K562 (cell line): Measurements from ENCODE around the gene FOXJ3. TPM values are rescaled to one million over a fixed set of nuclear protein-coding genes. Genes with fewer than 3 reads are reported as not detected.

Experiments
- BACH1 ChIP-seq: fragments of 200-800 bp; sonication (Bioruptor generic); IDR thresholded peaks from 2 replicates; pipeline ENCODE4 v1.6.1; 2016; ENCODE audit warnings: missing genetic modification characterization, missing compliant biosample characterization
- CBX8 ChIP-seq: fragments of 200-600 bp; sonication (generic); IDR thresholded peaks from 2 replicates; pipeline ENCODE4 v1.6.1; 2012; ENCODE audit warnings: borderline replicate concordance, mixed run types, low read depth, mild to moderate bottlenecking, moderate library complexity, mixed read lengths, low read length, control low read depth, inconsistent platforms; ENCODE audit not compliant: poor library complexity, severe bottlenecking; ENCODE audit errors: extremely low read depth
- CTBP1 ChIP-seq: fragments of 450-650 bp; IDR thresholded peaks from 2 replicates; pipeline ENCODE4 v1.6.1; 2016; ENCODE audit warnings: borderline replicate concordance
- E2F1 ChIP-seq: sonication (generic); formaldehyde crosslinking; IDR thresholded peaks from 2 replicates; pipeline ENCODE4 v1.8.1; 2023; ENCODE audit warnings: mild to moderate bottlenecking, missing genetic modification reagents, moderate library complexity
- ERF ChIP-seq: fragments of 450-650 bp; formaldehyde crosslinking; IDR thresholded peaks from 2 replicates; pipeline ENCODE4 v1.4.0; 2020; ENCODE audit warnings: mild to moderate bottlenecking, mixed read lengths
- FOXK1 ChIP-seq: sonication (generic); formaldehyde crosslinking; IDR thresholded peaks from 2 replicates; pipeline ENCODE4 v1.8.0; 2022; ENCODE audit warnings: missing genetic modification reagents, mild to moderate bottlenecking, borderline replicate concordance
- MYBL2 ChIP-seq, 2 experiments: fragments of 450-650 bp in 1 of 2; sonication (generic) in 1 of 2; formaldehyde crosslinking in 1 of 2; IDR thresholded peaks; 2 replicates each; pipeline versions ENCODE4 v1.6.1 to v1.8.1; 2017 to 2022; ENCODE audit warnings: borderline replicate concordance in 1 of 2, inconsistent platforms in 1 of 2, low read depth in 1 of 2, mild to moderate bottlenecking in 1 of 2, missing genetic modification reagents in 1 of 2, moderate library complexity in 1 of 2
- POLR2G ChIP-seq: fragments of 200-400 bp; formaldehyde crosslinking; IDR thresholded peaks from 2 replicates; pipeline ENCODE4 v1.6.1; 2017; ENCODE audit warnings: low read depth, mild to moderate bottlenecking, antibody characterized with exemption, low read length, moderate library complexity
- RNF2 ChIP-seq: sonication (generic); IDR thresholded peaks from 2 replicates; pipeline ENCODE4 v1.6.1; 2016
- ZKSCAN8 ChIP-seq: fragments of 200-800 bp; sonication (Bioruptor generic); IDR thresholded peaks from 2 replicates; pipeline ENCODE4 v1.6.1; 2016; ENCODE audit warnings: missing genetic modification characterization, missing compliant biosample characterization
- ZNF24 ChIP-seq: fragments of 450-650 bp; IDR thresholded peaks from 2 replicates; pipeline ENCODE4 v1.6.1; 2016
- ZNF41 ChIP-seq: fragments of 250-450 bp; sonication (Bioruptor Pico); conservative IDR thresholded peaks from 2 replicates; pipeline ENCODE4 v1.4.0; 2020; ENCODE audit warnings: mild to moderate bottlenecking
- polyA plus RNA-seq, 8 experiments: library from polyadenylated mRNA; depleted of rRNA in 4 of 8; stranded (reverse) in 5 of 8; unstranded in 3 of 8; fragments of >200 nt; fragmentation: Nextera tagmentation in 2 of 8; fragmentation: Illumina TruSeq in 1 of 8; extraction: Ambion mirVana in 2 of 8; extraction: Trizol in 1 of 8; gene quantifications; 2 replicates each; pipeline versions ENCODE4 v1.2.1 to v1.2.3, GENCODE V29; 2011 to 2014; ENCODE audit warnings: inconsistent platforms in 1 of 8, missing spikeins in 1 of 8
- total RNA-seq, 7 experiments: library from RNA; depleted of rRNA in 6 of 7; stranded (reverse); fragments of >200 nt in 6 of 7; fragmentation: Illumina TruSeq in 2 of 7; extraction: Trizol in 2 of 7; gene quantifications; 2 replicates each; pipeline versions ENCODE4 v1.2.1 to v1.2.3, GENCODE V29; 2011 to 2021; ENCODE audit warnings: low replicate concordance in 1 of 7
- TF ChIP-seq, protein P1 (sequence below), 2 experiments: fragments of 450-650 bp in 1 of 2; sonication (generic) in 1 of 2; formaldehyde crosslinking in 1 of 2; IDR thresholded peaks; 2 replicates each; pipeline versions ENCODE4 v1.7.1 to v1.9.0; 2016 to 2022; ENCODE audit warnings: inconsistent platforms in 1 of 2, mild to moderate bottlenecking in 1 of 2, missing genetic modification reagents in 1 of 2
- TF ChIP-seq, protein P2 (sequence below): fragments of 250-450 bp; sonication (Bioruptor Pico); IDR thresholded peaks from 2 replicates; pipeline ENCODE4 v1.4.0; 2020; ENCODE audit warnings: mild to moderate bottlenecking

Gene FOXJ3
- total and polyA plus RNA-seq, 9 of the 15 experiments (the other 6 are each of a cell fraction or from before 2014, with no cell fraction given), result 8.7 to 35.3 (median 23.4) TPM

DNA sequence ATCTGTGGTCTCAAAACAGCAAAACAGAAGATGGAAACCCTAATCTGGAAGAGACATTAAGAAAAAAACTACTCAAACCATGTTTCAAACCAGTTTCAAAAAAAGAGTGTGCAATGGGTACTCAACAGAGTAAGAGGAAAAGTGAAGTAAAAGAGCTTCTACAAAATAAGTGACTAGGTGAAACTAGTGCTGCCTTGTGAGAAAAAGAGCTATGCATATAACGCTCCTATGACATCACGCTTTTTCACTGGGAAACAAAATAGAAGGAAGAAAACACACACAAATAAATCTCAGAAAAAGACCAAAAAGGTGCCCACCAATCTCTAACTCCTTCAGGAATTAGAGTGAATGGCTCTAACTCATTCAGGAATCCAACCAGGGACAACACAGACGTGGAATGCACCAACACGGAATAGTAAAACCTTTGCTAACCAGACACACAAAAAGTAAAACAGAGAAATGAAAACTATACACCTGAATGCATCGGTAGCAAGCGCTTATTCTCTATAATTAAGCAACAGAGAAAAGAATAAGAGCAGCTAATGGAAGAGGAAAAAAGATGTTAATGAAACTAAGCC lies 1.3 kb downstream of the FOXJ3 start (continued):
- TF ChIP-seq CTBP1 (no peak), POLR2G (no peak), ZNF41 (CRISPR knock-in tag) (no peak), MYBL2 (IDR thresholded peaks at IDR 0.05; ENCODE audit: low read depth) (no peak), MYBL2 (CRISPR knock-in tag; IDR thresholded peaks at IDR 0.05; ENCODE audit: borderline replicate concordance) (no peak), ZKSCAN8 (CRISPR knock-in tag) (no peak), ERF (CRISPR knock-in tag) (no peak), ZNF24 (no peak), E2F1 (no peak), CBX8 (no peak), RNF2 (no peak), BACH1 (tag) (no peak), FOXK1 (no peak)
- TF ChIP-seq, protein P1, sequence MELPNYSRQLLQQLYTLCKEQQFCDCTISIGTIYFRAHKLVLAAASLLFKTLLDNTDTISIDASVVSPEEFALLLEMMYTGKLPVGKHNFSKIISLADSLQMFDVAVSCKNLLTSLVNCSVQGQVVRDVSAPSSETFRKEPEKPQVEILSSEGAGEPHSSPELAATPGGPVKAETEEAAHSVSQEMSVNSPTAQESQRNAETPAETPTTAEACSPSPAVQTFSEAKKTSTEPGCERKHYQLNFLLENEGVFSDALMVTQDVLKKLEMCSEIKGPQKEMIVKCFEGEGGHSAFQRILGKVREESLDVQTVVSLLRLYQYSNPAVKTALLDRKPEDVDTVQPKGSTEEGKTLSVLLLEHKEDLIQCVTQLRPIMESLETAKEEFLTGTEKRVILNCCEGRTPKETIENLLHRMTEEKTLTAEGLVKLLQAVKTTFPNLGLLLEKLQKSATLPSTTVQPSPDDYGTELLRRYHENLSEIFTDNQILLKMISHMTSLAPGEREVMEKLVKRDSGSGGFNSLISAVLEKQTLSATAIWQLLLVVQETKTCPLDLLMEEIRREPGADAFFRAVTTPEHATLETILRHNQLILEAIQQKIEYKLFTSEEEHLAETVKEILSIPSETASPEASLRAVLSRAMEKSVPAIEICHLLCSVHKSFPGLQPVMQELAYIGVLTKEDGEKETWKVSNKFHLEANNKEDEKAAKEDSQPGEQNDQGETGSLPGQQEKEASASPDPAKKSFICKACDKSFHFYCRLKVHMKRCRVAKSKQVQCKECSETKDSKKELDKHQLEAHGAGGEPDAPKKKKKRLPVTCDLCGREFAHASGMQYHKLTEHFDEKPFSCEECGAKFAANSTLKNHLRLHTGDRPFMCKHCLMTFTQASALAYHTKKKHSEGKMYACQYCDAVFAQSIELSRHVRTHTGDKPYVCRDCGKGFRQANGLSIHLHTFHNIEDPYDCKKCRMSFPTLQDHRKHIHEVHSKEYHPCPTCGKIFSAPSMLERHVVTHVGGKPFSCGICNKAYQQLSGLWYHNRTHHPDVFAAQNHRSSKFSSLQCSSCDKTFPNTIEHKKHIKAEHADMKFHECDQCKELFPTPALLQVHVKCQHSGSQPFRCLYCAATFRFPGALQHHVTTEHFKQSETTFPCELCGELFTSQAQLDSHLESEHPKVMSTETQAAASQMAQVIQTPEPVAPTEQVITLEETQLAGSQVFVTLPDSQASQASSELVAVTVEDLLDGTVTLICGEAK (IDR thresholded peaks at IDR 0.05), result peak; percentile 46; the same call in 1 of the 2 replicates
- TF ChIP-seq, protein P1 (CRISPR knock-in tag; IDR thresholded peaks at IDR 0.05), result no peak
- TF ChIP-seq, protein P2, sequence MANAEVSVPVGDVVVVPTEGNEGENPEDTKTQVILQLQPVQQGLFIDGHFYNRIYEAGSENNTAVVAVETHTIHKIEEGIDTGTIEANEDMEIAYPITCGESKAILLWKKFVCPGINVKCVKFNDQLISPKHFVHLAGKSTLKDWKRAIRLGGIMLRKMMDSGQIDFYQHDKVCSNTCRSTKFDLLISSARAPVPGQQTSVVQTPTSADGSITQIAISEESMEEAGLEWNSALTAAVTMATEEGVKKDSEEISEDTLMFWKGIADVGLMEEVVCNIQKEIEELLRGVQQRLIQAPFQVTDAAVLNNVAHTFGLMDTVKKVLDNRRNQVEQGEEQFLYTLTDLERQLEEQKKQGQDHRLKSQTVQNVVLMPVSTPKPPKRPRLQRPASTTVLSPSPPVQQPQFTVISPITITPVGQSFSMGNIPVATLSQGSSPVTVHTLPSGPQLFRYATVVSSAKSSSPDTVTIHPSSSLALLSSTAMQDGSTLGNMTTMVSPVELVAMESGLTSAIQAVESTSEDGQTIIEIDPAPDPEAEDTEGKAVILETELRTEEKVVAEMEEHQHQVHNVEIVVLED, result no peak
